BLaER1 (cell line): Measurements from ENCODE around the gene BCAR1.
"Not testable (repeated sequence)": the region's sequence is repeated elsewhere in the genome, so short reads cannot be mapped to it uniquely, and the experiment has no call there.

Experiments used
- H3K27ac ChIP-seq: shearing (Covaris generic); formaldehyde crosslinking; 2 replicates; pipeline ENCODE4 v1.8.1; 2022
- H3K27me3 ChIP-seq: shearing (Covaris generic); formaldehyde crosslinking; 2 replicates; pipeline ENCODE4 v1.8.1; 2022
- H3K36me3 ChIP-seq: shearing (Covaris generic); formaldehyde crosslinking; 2 replicates; pipeline ENCODE4 v1.8.1; 2022
- H3K4me1 ChIP-seq: shearing (Covaris generic); formaldehyde crosslinking; 2 replicates; pipeline ENCODE4 v1.8.1; 2022
- H3K4me2 ChIP-seq: shearing (Covaris generic); formaldehyde crosslinking; 2 replicates; pipeline ENCODE4 v1.8.1; 2022
- H3K4me3 ChIP-seq: shearing (Covaris generic); formaldehyde crosslinking; 2 replicates; pipeline ENCODE4 v1.8.1; 2022
- H3K9ac ChIP-seq: shearing (Covaris generic); formaldehyde crosslinking; 2 replicates; pipeline ENCODE4 v1.8.1; 2022
- H3K9me3 ChIP-seq: shearing (Covaris generic); formaldehyde crosslinking; 2 replicates; pipeline ENCODE4 v1.8.1; 2022
- H4K20me1 ChIP-seq: shearing (Covaris generic); formaldehyde crosslinking; 2 replicates; pipeline ENCODE4 v1.8.1; 2022
- Cebpa-rat ChIP-seq: shearing (Covaris generic); IDR thresholded peaks from 2 replicates; pipeline ENCODE4 v1.8.1; 2022

The BCAR1 gene

DNA sequence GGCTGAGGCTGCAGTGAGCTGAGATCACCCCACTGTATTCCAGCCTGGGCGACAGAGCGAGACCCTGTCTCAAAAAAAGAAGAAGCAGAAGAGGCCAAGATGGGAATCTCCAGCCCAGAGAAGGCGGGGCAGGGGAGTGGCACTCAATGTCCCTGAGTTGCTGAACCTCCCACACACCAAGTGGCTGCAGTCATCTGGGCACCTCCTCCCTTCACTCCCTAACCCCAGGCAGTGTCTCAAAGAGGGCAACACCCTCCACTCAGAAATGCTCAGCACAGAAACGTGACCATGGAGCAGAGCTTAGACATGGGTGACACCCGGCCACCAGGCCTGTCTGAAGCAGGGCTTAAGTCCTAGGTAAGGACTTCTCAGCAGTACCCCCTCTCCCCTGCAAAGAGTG, 36.3 kb upstream of the BCAR1 start:
- no peak overlapping the region for H3K4me3 ChIP-seq
- peaks cover 77% of the 10 kb centered on the region for H4K20me1 ChIP-seq
- no peaks in the 10 kb centered on the region for H3K9me3 ChIP-seq
- H3K4me2 ChIP-seq = peak overlapping the region; percentile 80
- no peak overlapping the region for H3K27ac ChIP-seq
- H3K27me3 ChIP-seq = peaks cover 47% of the 10 kb centered on the region
- TF ChIP-seq Cebpa-rat = no peak
- peaks cover 40% of the 10 kb centered on the region for H3K36me3 ChIP-seq
- H3K9ac ChIP-seq = no peak overlapping the region
- peaks cover 28% of the 10 kb centered on the region for H3K4me1 ChIP-seq

DNA sequence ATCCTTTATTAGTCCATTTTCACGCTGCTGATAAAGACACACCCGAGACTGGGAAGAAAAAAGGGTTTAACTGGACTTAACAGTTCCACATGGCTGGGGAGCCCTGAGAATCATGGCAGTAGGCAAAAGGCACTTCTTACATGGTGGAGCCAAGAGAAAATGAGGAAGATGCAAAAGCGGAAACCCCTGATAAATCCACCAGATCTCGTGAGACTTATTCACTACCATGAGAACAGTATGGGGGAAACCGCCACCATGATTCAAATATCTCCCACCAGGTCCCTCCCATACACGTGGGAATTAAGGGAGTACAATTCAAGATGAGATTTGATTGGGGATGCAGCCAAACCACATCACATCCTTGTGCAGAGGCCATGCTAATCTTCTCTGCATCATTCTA, 35.0 kb upstream of the BCAR1 start:
- Histone ChIP-seq H3K36me3 (peaks cover 26% of the 10 kb centered on the region), H3K4me2 (no peak overlapping the region), H3K4me1 (peaks cover 28% of the 10 kb centered on the region), H3K27me3 (peaks cover 46% of the 10 kb centered on the region), H4K20me1 (peaks cover 77% of the 10 kb centered on the region), H3K4me3 (no peak overlapping the region), H3K27ac (no peak overlapping the region), H3K9me3 (no peaks in the 10 kb centered on the region), H3K9ac (no peak overlapping the region)
- TF ChIP-seq Cebpa-rat = no peak

DNA sequence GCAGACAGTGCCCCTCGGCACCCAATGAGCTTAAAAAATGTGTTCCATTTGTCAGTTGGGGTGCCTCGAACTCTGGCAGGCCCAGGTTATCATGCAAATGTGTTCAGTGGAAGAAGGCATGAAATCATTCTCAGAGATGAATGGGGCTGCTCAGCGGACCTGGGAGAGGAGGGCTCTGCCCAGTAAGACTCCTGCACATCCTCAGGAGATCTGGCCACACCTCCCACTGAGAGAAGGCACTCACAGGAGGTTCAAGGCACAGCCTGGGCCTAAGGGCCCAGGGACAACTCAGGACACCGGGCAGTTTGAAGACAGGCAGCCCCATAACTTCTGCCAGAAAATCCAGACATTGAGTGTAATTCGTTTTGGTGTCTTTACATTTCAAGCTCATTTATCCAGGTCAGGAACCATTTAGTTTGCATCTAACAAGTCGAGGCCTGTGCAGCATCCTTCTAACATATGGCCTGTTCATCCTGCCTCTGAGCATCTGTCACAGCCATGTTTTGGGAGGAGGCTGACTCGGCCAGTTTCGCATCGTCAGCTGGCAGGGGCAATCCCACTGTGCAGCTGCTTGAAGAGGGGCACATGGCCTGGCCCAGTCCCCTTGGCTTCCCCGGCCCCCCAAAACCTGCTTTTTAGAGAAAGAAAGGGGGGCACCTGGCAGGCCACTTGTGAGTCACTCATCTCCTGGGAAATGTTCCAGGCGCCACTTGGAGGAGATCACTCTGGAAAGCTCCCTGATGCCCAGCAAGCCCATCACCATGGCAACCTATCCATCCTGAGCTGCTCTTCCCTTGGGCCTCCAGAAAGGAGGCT, 31.2 kb upstream of the BCAR1 start:
- Histone ChIP-seq H3K36me3 (peaks cover 8% of the 10 kb centered on the region; the same call in 1 of the 2 replicates), H4K20me1 (peaks cover 53% of the 10 kb centered on the region), H3K27me3 (peaks cover 32% of the 10 kb centered on the region), H3K27ac (no peak overlapping the region), H3K4me1 (peaks cover 8% of the 10 kb centered on the region), H3K9me3 (no peaks in the 10 kb centered on the region), H3K4me3 (no peak overlapping the region), H3K9ac (no peak overlapping the region), H3K4me2 (no peak overlapping the region)
- no peak for TF ChIP-seq Cebpa-rat

DNA sequence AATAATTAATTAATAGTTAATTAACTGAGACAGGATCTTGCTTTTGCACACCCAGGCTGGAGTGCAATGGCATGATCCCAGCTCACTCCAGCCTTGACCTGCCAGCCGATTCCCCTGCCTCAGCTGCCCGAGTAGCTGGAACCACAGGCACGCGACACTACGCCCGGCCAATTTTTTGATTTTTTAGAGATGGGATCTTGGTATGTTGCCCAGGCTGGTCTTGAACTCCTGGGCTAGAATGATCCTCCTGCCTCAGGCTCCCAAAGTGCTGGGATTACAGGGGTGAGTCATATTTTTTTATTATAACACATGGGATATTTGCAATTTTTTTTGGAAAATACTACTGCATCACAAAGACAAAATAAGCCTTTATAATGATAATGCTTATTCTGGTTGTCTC, 30.4 kb upstream of the BCAR1 start:
- Histone ChIP-seq H3K27me3 (peaks cover 24% of the 10 kb centered on the region), H4K20me1 (peaks cover 44% of the 10 kb centered on the region), H3K4me1 (no peaks in the 10 kb centered on the region), H3K4me2 (no peak overlapping the region), H3K9ac (no peak overlapping the region), H3K36me3 (peaks cover 3% of the 10 kb centered on the region; the same call in 1 of the 2 replicates), H3K4me3 (no peak overlapping the region), H3K27ac (no peak overlapping the region), H3K9me3 (no peaks in the 10 kb centered on the region)
- no peak for TF ChIP-seq Cebpa-rat

DNA sequence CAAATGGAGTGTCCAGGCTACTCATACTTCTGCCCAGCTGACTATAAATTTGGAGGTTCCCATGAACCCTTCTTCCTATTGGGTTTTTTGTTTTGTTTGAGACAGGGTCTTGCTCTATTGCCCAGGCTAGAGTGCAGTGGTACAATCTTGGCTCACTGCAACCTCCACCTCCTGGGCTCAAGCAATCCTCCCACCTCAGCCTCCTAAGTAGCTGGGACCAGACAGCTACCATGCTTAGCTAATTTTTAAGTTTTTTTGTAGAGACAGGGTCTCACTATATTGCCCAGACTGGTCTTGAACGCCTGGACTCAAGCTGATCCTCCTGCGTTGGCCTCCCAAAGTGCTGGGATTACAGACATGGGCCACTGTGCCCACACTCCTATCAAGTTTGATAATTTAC, 29.6 kb upstream of the BCAR1 start:
- not testable (repeated sequence) for H3K9me3 ChIP-seq, H3K4me3 ChIP-seq, H3K36me3 ChIP-seq, H3K27ac ChIP-seq, H3K9ac ChIP-seq, H3K4me1 ChIP-seq, H3K4me2 ChIP-seq
- Histone ChIP-seq H3K27me3 (peaks cover 18% of the 10 kb centered on the region), H4K20me1 (peaks cover 36% of the 10 kb centered on the region)

DNA sequence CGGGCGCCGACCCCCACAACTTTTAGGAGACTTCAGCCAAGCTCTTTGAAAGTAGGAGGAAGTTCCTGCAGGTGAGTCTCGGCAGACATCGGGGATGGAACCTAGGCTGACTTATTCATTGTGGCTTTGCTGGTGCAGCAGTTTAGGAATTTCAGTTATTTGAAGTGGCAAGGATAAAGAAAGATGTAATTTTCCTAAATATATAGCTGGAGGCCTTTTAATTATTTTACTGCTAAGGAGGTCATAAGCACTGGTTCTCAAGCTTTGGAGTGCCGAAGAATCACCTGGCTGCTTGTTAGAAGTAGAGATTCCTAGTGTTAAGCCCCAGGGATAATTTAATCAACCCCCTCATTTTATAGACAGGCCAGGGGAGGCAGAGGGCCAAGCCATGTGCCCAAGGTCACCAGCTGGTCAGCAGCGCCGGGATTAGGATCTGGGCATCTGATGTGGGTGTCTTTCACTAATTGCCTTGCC, 28.9 kb upstream of the BCAR1 start:
- no peak overlapping the region for H3K27ac ChIP-seq
- H3K4me1 ChIP-seq = no peaks in the 10 kb centered on the region
- no peak overlapping the region for H3K9ac ChIP-seq
- H3K36me3 ChIP-seq = no peaks in the 10 kb centered on the region
- TF ChIP-seq Cebpa-rat = no peak
- no peak overlapping the region for H3K4me2 ChIP-seq
- H3K27me3 ChIP-seq = peaks cover 18% of the 10 kb centered on the region
- H4K20me1 ChIP-seq = peaks cover 32% of the 10 kb centered on the region
- H3K4me3 ChIP-seq = no peak overlapping the region
- H3K9me3 ChIP-seq = no peaks in the 10 kb centered on the region

DNA sequence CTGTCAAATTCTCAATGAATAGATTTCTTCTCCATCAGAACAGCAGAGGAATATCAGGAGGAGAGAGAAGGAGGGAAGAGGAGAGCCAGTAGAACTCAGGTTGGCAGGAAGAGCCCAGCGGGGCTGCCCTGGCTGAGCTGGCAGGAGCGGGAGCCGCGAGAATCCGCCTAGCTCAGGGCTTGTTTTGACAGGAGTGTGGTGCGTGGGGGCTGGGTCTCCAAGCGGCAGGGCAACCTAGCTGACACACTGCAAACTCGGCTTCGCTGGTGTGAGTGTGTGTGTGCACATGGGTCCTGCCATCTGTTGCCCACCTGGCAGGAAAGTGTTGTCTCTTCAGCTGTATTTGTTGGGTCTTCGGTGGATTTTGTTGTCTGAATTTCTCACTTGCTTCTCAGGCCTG, 27.9 kb upstream of the BCAR1 start:
- Histone ChIP-seq H3K4me2 (no peak overlapping the region), H3K36me3 (no peaks in the 10 kb centered on the region), H3K9me3 (no peaks in the 10 kb centered on the region), H3K27me3 (peaks cover 18% of the 10 kb centered on the region), H3K27ac (no peak overlapping the region), H3K4me1 (peaks cover 6% of the 10 kb centered on the region), H3K4me3 (no peak overlapping the region), H3K9ac (no peak overlapping the region), H4K20me1 (peaks cover 32% of the 10 kb centered on the region)
- TF ChIP-seq Cebpa-rat = no peak

DNA sequence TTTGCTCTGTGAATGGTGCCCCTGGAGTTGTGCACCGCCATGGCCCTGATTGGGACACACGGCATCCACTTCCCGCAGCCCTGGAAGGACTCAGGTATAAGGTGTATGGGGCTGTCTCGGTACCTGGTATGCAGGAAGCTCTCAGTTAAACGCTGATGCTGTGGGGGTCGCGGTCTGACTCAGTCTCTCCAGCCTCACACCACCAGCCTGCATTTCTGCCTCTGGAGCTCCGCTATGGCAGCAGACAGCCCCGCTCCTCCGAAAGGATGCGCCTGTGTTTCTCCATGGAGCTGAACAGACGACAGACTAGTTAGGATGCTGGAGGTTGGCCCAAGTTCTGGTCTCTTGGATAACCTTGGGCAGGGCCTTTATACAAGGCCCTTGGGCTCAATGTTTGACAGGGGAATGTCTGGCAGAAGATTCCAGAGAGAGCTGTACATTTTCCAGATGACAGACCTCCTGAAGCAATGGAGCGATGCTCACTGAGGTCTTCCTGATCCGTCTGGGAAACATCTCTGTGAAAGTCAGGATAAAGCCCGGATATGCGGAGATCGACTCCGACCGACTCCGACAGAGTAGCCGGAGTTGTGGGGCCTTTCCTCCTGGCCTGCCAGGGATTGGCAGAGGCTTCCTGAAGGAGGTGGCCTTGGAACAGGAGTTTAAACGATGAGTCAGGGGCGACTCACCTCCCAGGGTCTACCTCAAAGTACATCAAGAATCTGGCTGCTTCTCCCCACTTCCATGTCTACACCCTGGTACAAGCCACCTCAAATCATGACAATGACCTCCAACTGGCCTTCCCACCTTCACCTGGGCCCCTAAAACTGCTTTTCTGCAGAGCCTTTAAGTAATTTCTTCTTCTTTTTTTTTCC, 21.9 kb upstream of the BCAR1 start:
- Histone ChIP-seq H3K27me3 (peaks cover 1% of the 10 kb centered on the region), H3K9me3 (no peaks in the 10 kb centered on the region), H3K4me1 (peaks cover 20% of the 10 kb centered on the region), H3K27ac (no peak overlapping the region), H3K4me3 (no peak overlapping the region), H4K20me1 (peaks cover 7% of the 10 kb centered on the region; the same call in 1 of the 2 replicates), H3K9ac (no peak overlapping the region), H3K36me3 (no peaks in the 10 kb centered on the region), H3K4me2 (no peak overlapping the region)
- no peak for TF ChIP-seq Cebpa-rat

DNA sequence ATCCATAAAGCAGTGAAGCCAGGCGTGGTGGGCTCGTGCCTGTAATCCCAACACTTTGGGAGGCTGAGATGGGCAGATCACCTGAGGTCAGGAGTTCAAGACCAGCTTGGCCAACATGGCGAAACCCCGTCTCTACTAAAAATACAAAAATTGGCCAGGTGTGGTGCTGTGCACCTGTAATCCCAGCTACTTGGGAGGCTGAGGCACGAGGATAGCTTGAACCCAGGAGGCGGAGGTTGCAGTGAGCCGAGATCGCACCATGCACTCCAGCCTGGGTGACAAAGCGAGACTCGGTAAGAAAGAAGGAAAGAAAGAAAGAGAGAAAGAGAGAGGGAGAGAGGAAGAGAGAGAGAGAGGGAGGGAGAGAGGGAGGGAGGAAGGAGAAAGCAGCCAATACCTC, 21.2 kb upstream of the BCAR1 start:
- H3K4me1 ChIP-seq = peaks cover 20% of the 10 kb centered on the region
- H4K20me1 ChIP-seq, H3K9me3 ChIP-seq, H3K27me3 ChIP-seq, H3K4me3 ChIP-seq, H3K9ac ChIP-seq, H3K36me3 ChIP-seq, H3K27ac ChIP-seq: not testable (repeated sequence)
- H3K4me2 ChIP-seq = peak overlapping the region; percentile 77

DNA sequence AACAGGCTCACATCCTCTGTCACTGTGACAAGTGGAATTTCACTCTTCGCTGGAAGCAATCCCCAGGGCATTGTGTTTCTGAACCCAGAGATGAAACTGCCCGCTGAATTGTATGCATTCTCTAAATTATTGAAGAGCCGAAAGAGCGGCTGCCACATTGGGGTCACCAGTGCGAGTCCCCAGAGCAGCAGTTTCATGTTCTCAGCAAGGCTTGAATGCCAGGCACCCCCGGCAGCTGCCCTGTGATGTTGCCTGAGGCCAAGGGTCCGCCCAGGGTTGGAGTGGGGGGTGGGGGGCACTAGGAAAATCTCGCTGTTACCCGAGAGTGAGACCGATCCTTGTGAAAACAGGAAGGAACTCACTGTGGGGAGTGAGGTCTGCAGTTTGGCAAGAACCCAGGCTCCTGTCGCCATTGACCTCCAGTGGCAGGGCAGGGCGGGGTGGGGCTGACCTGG, 20.7 kb upstream of the BCAR1 start:
- no peak overlapping the region for H3K9ac ChIP-seq
- TF ChIP-seq Cebpa-rat = no peak
- H3K4me1 ChIP-seq = peaks cover 20% of the 10 kb centered on the region
- H3K9me3 ChIP-seq = no peaks in the 10 kb centered on the region
- H3K36me3 ChIP-seq = no peaks in the 10 kb centered on the region
- H3K27ac ChIP-seq = no peak overlapping the region
- peaks cover 7% of the 10 kb centered on the region; the same call in 1 of the 2 replicates for H4K20me1 ChIP-seq
- peak overlapping the region; percentile 77 for H3K4me2 ChIP-seq
- H3K27me3 ChIP-seq = peaks cover 13% of the 10 kb centered on the region
- H3K4me3 ChIP-seq = no peak overlapping the region
